HEK293 (cell line): Measurements from ENCODE around the gene LTO1.
A peak's percentile ranks its signal among the peaks of the same experiment; 100 is the strongest.

ENCODE experiments used
- CTCF ChIA-PET: fragments of 350-600 bp; formaldehyde crosslinking; extraction: SDS; loops from one replicate; lab custom pipeline; 2021; ENCODE audit warnings: antibody characterized with exemption; lab: Yijun Ruan, JAX
- POLR2A ChIA-PET: fragments of 300-600 bp; formaldehyde crosslinking; extraction: SDS; loops from one replicate; lab custom pipeline; 2020; ENCODE audit warnings: antibody characterized with exemption, inconsistent platforms; lab: Yijun Ruan, JAX
- H3K27ac ChIP-seq: fragments of 200-500 bp; sonication (Bioruptor generic); 2 replicates; pipeline ENCODE4 v1.5.1; 2014; ENCODE audit warnings: low read depth, low read length, control low read depth, inconsistent platforms; ENCODE audit errors: extremely low read depth
- H3K36me3 ChIP-seq, 2 experiments: fragments of 200-500 bp in 1 of 2; sonication (Bioruptor generic) in 1 of 2; 1 replicate in 1 of 2; 2 replicates in 1 of 2; pipeline ENCODE4 v1.5.1; 2014 to 2017; ENCODE audit warnings: inconsistent platforms in 2 of 2, low read length in 2 of 2; ENCODE audit not compliant: control insufficient read depth in 2 of 2, insufficient read depth in 1 of 2
- H3K4me1 ChIP-seq: fragments of 200-500 bp; sonication (Bioruptor generic); 2 replicates; pipeline ENCODE4 v1.5.1; 2014; ENCODE audit warnings: mild to moderate bottlenecking, low read length, inconsistent platforms; ENCODE audit not compliant: control insufficient read depth, insufficient read depth
- H3K4me3 ChIP-seq: 2 replicates; pipeline ENCODE4 v1.5.1; 2011; ENCODE audit warnings: low read depth, mild to moderate bottlenecking, control low read depth, low read length, moderate library complexity
- H3K9me3 ChIP-seq: fragments of 200-500 bp; sonication (Bioruptor generic); 2 replicates; pipeline ENCODE4 v1.5.1; 2014; ENCODE audit warnings: low read depth, low read length, inconsistent platforms; ENCODE audit not compliant: control insufficient read depth, insufficient read depth
- KLF1 ChIP-seq: fragments of 450-650 bp; formaldehyde crosslinking; IDR thresholded peaks from 2 replicates; pipeline ENCODE4 v1.5.1; 2016; ENCODE audit warnings: missing biosample characterization, missing genetic modification characterization
- ZNF274 ChIP-seq, 2 experiments: fragments of 200-500 bp in 1 of 2; fragments of 450-650 bp in 1 of 2; sonication (Bioruptor generic) in 1 of 2; formaldehyde crosslinking in 1 of 2; IDR thresholded peaks; 2 replicates each; pipeline versions ENCODE4 v1.5.1 to v1.6.1; 2014 to 2016; ENCODE audit warnings: borderline replicate concordance in 1 of 2, inconsistent platforms in 1 of 2, low read length in 1 of 2, missing biosample characterization in 1 of 2, missing genetic modification characterization in 1 of 2
- ZNF48 ChIP-seq: fragments of 450-650 bp; formaldehyde crosslinking; IDR thresholded peaks from 2 replicates; pipeline ENCODE4 v1.5.1; 2016; ENCODE audit warnings: missing biosample characterization, missing genetic modification characterization
- ZNF623 ChIP-seq: fragments of 450-650 bp; formaldehyde crosslinking; IDR thresholded peaks from 2 replicates; pipeline ENCODE4 v1.5.1; 2016; ENCODE audit warnings: missing biosample characterization, missing genetic modification characterization
- ZNF747 ChIP-seq: fragments of 450-650 bp; formaldehyde crosslinking; IDR thresholded peaks from 2 replicates; pipeline ENCODE4 v1.5.1; 2016; ENCODE audit warnings: missing biosample characterization, missing genetic modification characterization
- TF ChIP-seq, protein P1 (sequence below): fragments of 450-650 bp; formaldehyde crosslinking; IDR thresholded peaks from 2 replicates; pipeline ENCODE4 v1.5.1; 2017; ENCODE audit warnings: missing biosample characterization, missing genetic modification characterization

LTO1 gene

DNA sequence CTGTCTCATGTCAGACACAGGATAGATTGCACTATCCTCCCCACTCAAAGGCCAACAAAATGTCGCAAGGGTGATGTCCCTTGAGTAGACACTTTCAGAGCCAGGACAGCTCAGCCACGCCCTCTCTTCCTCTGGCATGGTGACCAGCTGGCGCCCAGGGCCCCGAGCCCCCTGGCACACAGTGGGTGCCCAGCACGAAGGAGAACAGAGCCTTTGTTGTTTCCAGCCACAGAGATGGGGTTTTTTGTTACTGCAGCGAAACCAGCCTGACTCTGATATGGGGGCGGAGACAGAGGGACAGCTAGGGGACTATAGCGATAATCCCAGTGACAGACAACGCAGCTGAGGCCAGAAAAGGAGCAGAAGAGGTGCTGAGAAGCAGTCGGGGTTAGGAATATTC lies 57.5 kb downstream of the LTO1 start (continued):
- TF ChIP-seq, protein P1, sequence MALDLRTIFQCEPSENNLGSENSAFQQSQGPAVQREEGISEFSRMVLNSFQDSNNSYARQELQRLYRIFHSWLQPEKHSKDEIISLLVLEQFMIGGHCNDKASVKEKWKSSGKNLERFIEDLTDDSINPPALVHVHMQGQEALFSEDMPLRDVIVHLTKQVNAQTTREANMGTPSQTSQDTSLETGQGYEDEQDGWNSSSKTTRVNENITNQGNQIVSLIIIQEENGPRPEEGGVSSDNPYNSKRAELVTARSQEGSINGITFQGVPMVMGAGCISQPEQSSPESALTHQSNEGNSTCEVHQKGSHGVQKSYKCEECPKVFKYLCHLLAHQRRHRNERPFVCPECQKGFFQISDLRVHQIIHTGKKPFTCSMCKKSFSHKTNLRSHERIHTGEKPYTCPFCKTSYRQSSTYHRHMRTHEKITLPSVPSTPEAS (tag by site-specific recombination) = no peak
- TF ChIP-seq ZNF274 (IDR thresholded peaks at IDR 0.05; ENCODE audit: low read length) (no peak), ZNF274 (tag by site-specific recombination; IDR thresholded peaks at IDR 0.05; ENCODE audit: borderline replicate concordance) (no peak), ZNF747 (tag by site-specific recombination) (no peak)

DNA sequence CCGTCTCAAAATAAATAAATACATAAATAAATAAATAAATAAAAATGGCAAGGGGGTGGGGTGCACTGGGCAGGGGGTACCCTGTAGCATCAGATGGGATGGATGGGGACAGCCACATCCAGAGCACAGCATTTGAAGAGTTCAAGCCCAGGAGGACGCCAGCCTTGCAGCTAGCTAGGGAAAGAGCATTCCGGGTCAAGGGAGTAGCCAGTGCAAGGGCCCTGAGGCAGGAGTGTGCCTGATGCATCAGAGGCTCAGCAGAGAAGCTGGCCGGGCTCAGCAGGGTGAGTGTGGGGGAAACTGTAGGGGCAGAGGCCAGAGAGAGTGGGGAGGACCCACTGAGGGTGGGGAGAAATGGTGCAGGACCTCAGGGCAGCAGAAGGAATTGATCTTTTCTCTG lies 57.9 kb downstream of the LTO1 start:
- no peak overlapping the region for H3K27ac ChIP-seq
- ChIA-PET CTCF (no interaction called here), POLR2A (no interaction called here)
- H3K4me3 ChIP-seq = no peak overlapping the region
- H3K9me3 ChIP-seq = no peaks in the 10 kb centered on the region
- no peaks in the 10 kb centered on the region for H3K4me1 ChIP-seq
- H3K36me3 ChIP-seq = no peaks in the 10 kb centered on the region
- TF ChIP-seq KLF1 (tag by site-specific recombination) (no peak), ZNF48 (tag by site-specific recombination) (no peak), ZNF623 (tag by site-specific recombination) (peak; percentile 56; the same call in 1 of the 2 replicates)
